Trophoblast cell (in vitro differentiated cells and primary cell): ENCODE data around the gene C9orf57.

Experiments used
- DNase-seq, 2 donors: peaks; one replicate each; pipeline ENCODE4 v3.0.0-alpha.2; 2016
- H2AFZ ChIP-seq: 2 replicates; pipeline ENCODE4 v1.6.1; 2013; ENCODE audit warnings: low read length, moderate library complexity, mild to moderate bottlenecking; ENCODE audit not compliant: insufficient read depth, poor library complexity
- H2AK5ac ChIP-seq: 2 replicates; pipeline ENCODE4 v1.6.1; 2013; ENCODE audit warnings: mild to moderate bottlenecking, low read length
- H2BK120ac ChIP-seq: 2 replicates; pipeline ENCODE4 v1.6.1; 2013; ENCODE audit warnings: low read length, mild to moderate bottlenecking, moderate library complexity; ENCODE audit not compliant: insufficient read depth, poor library complexity
- H2BK12ac ChIP-seq: 2 replicates; pipeline ENCODE4 v1.6.1; 2013; ENCODE audit warnings: mild to moderate bottlenecking, low read length, moderate library complexity
- H2BK5ac ChIP-seq: 2 replicates; pipeline ENCODE4 v1.6.1; 2013; ENCODE audit warnings: low read length, low read depth, moderate library complexity, mild to moderate bottlenecking; ENCODE audit not compliant: poor library complexity
- H3K14ac ChIP-seq: 2 replicates; pipeline ENCODE4 v1.6.1; 2013; ENCODE audit warnings: mild to moderate bottlenecking, low read length
- H3K18ac ChIP-seq: 2 replicates; pipeline ENCODE4 v1.6.1; 2013; ENCODE audit warnings: mild to moderate bottlenecking, low read length
- H3K23ac ChIP-seq: 2 replicates; pipeline ENCODE4 v1.6.1; 2013; ENCODE audit warnings: low read length
- H3K27ac ChIP-seq: 2 replicates; pipeline ENCODE4 v1.5.1; 2013; ENCODE audit warnings: low read depth, mild to moderate bottlenecking, inconsistent platforms, low read length, moderate library complexity
- H3K27me3 ChIP-seq: 2 replicates; pipeline ENCODE4 v1.6.1; 2013; ENCODE audit warnings: inconsistent platforms, mild to moderate bottlenecking, low read length, moderate library complexity; ENCODE audit not compliant: insufficient read depth
- H3K36me3 ChIP-seq, 2 experiments: 1 replicate in 1 of 2; 2 replicates in 1 of 2; pipeline ENCODE4 v1.6.1; 2013; ENCODE audit warnings: low read length in 2 of 2, mild to moderate bottlenecking in 2 of 2, moderate library complexity in 1 of 2; ENCODE audit not compliant: insufficient read depth in 2 of 2, control insufficient read depth in 1 of 2
- H3K4ac ChIP-seq: 2 replicates; pipeline ENCODE4 v1.6.1; 2013; ENCODE audit warnings: low read depth, mild to moderate bottlenecking, low read length, moderate library complexity
- H3K4me1 ChIP-seq, 2 experiments: 1 replicate in 1 of 2; 2 replicates in 1 of 2; pipeline ENCODE4 v1.6.1; 2013; ENCODE audit warnings: low read length in 2 of 2, mild to moderate bottlenecking in 2 of 2, moderate library complexity in 1 of 2; ENCODE audit not compliant: insufficient read depth in 2 of 2, control insufficient read depth in 1 of 2
- H3K4me2 ChIP-seq: 2 replicates; pipeline ENCODE4 v1.6.1; 2013; ENCODE audit warnings: inconsistent platforms, mild to moderate bottlenecking, low read length, moderate library complexity
- H3K4me3 ChIP-seq: 2 replicates; pipeline ENCODE4 v1.5.1; 2013; ENCODE audit warnings: mild to moderate bottlenecking, low read depth, low read length, inconsistent platforms
- H3K79me1 ChIP-seq: one replicate; pipeline ENCODE4 v1.6.1; 2013; ENCODE audit warnings: low read length
- H3K79me2 ChIP-seq: 2 replicates; pipeline ENCODE4 v1.6.1; 2013; ENCODE audit warnings: low read length, mild to moderate bottlenecking; ENCODE audit not compliant: control insufficient read depth, insufficient read depth, poor library complexity
- H3K9ac ChIP-seq: 2 replicates; pipeline ENCODE4 v1.6.1; 2013; ENCODE audit warnings: mild to moderate bottlenecking, low read length
- H3K9me3 ChIP-seq: 2 replicates; pipeline ENCODE4 v1.6.1; 2013; ENCODE audit warnings: low read depth, mild to moderate bottlenecking, control low read depth, inconsistent platforms, low read length; ENCODE audit not compliant: insufficient read depth
- H4K12ac ChIP-seq: 2 replicates; pipeline ENCODE4 v1.6.1; 2013; ENCODE audit warnings: low read depth, mild to moderate bottlenecking, low read length, moderate library complexity
- H4K8ac ChIP-seq: 2 replicates; pipeline ENCODE4 v1.6.1; 2013; ENCODE audit warnings: low read depth, mild to moderate bottlenecking, low read length, moderate library complexity
- H4K91ac ChIP-seq: one replicate; pipeline ENCODE4 v1.6.1; 2013; ENCODE audit warnings: low read depth, mild to moderate bottlenecking, low read length, moderate library complexity
- WGBS: extraction: QIAGEN DNeasy Blood & Tissue Kit; methylation state at CpG from one replicate; pipeline ENCODE4 v1.1.7; 2013; ENCODE audit warnings: missing lambda C conversion rate; ENCODE audit not compliant: insufficient read length, insufficient coverage; ENCODE audit errors: extremely low coverage; 5-methylcytosine and 5-hydroxymethylcytosine counted together

Gene C9orf57

DNA sequence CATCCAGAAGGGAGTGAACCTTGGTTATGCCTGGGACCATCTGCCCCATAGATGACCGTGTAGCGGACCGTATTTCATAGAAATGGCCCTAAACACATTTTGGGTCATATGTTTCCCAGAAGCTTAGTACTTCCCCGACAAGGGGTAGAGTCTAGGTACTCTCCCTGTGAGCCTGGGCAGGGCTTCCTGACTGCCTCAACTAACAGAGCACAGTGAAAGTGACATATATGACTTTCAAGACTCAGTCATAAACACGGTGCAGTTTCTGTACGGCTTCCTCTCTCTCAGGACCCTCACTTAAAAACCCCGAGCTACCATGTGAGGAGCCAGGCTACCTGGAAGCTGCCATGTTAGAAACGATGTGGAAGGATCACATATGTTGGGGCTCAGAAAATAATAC is 20.9 kb downstream of the C9orf57 start:
- Histone ChIP-seq H3K4me1 (no peaks in the 10 kb centered on the region), H3K14ac (no peak overlapping the region), H2BK120ac (no peak overlapping the region), H3K27ac (no peak overlapping the region), H3K27me3 (no peaks in the 10 kb centered on the region), H3K9me3 (no peaks in the 10 kb centered on the region), H3K4me3 (no peak overlapping the region), H4K91ac (no peak overlapping the region), H4K8ac (no peak overlapping the region), H2AK5ac (no peak overlapping the region), H3K9ac (no peak overlapping the region), H2BK5ac (no peak overlapping the region), H3K4ac (no peak overlapping the region), H2AFZ (no peak overlapping the region), H3K36me3 (no peaks in the 10 kb centered on the region), H3K4me2 (no peak overlapping the region), H2BK12ac (no peak overlapping the region), H3K18ac (no peak overlapping the region), H4K12ac (no peak overlapping the region), H3K23ac (no peak overlapping the region), H3K79me1 (no peaks in the 10 kb centered on the region), H3K79me2 (no peaks in the 10 kb centered on the region)
- WGBS, result no CpG with 5 or more reads among the region's 8 CpGs
- DNase-seq, result no peak

DNA sequence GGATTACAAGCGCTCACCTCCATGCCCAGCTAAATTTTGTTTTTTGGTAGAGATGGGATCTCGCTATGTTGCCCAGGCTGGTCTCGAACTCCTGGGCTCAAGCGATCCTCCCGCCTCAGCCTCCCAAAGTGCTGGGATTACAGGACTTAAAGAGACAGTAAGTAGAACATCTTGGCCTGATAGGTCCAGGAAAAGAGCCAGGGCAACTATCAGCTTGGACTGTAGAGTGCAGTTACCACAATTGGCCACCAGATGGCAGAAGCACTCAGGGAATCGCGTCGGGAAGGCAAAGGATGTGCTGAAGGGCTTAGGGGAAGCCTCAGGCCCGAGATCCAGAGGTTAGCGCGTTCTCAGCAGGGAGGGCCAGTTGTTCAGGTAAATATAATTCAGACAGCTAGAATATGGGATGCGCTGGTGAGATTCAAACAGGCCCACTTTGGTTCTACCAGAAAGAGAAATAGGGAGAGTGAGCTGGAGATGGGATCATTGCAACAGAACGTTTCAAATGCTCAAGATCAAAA is 21.5 kb downstream of the C9orf57 start:
- H2BK12ac ChIP-seq, result no peak overlapping the region
- H3K27me3 ChIP-seq, result no peaks in the 10 kb centered on the region
- no peak overlapping the region for H2AFZ ChIP-seq
- no peaks in the 10 kb centered on the region for H3K79me1 ChIP-seq
- H4K8ac ChIP-seq, result no peak overlapping the region
- no peak overlapping the region for H2BK120ac ChIP-seq
- no peaks in the 10 kb centered on the region for H3K79me2 ChIP-seq
- H3K27ac ChIP-seq, result no peak overlapping the region
- no peak overlapping the region for H2AK5ac ChIP-seq
- no peak overlapping the region for H3K9ac ChIP-seq
- H3K4me2 ChIP-seq, result no peak overlapping the region
- peak; percentile 65 to 91 for DNase-seq
- H3K14ac ChIP-seq, result no peak overlapping the region
- no peaks in the 10 kb centered on the region for H3K9me3 ChIP-seq
- no peak overlapping the region for H4K91ac ChIP-seq
- no CpG with 5 or more reads among the region's 13 CpGs for WGBS
- H2BK5ac ChIP-seq, result no peak overlapping the region
- H3K36me3 ChIP-seq, result no peaks in the 10 kb centered on the region
- H3K4me1 ChIP-seq, result peaks cover 0 to 2% of the 10 kb centered on the region in 2 experiments
- H3K18ac ChIP-seq, result no peak overlapping the region
- H3K23ac ChIP-seq, result no peak overlapping the region
- H3K4ac ChIP-seq, result no peak overlapping the region
- no peak overlapping the region for H4K12ac ChIP-seq
- no peak overlapping the region for H3K4me3 ChIP-seq

DNA sequence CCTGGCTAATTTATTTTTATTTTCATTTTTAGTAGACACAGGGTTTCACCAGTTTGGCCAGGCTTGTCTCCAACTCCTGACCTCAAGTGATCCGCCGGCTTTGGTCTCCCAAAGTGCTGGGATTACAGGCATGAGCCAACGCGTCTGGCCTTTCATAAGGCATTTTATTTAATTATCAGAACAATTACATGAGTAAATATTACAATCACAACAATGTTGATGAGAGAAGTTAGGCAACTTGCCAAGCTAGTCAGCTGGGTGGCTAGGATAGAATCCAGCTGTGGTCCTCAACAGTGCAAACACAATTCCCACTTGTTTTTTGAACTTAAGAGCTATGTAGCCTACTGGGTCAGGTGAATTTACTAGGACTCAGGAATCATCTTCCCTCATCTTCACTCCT is 22.0 kb downstream of the C9orf57 start:
- DNase-seq, result no peak
- H2AK5ac ChIP-seq, result no peak overlapping the region

DNA sequence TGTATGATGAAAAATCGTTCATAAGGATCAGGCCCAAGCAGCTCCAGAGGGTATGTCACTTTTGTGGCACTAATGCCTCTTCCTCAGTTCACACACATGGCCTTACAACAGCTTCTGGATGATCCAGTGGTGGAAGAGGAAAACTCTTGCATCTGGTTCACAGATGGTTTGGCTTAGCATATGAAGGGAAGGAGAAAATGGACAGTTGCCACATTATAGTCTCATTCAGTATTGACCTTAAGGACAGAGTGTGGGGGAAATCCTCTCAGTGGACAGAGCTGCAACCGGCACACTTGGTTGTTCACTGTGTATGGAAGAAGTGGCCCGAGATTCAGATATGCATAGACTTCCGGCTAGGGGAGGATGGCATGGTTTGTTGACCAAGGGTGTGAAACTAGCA is 22.8 kb downstream of the C9orf57 start:
- Histone ChIP-seq H2BK12ac (no peak overlapping the region), H3K36me3 (no peaks in the 10 kb centered on the region), H4K91ac (no peak overlapping the region), H3K4me2 (no peak overlapping the region), H4K12ac (no peak overlapping the region), H3K9ac (no peak overlapping the region), H2BK5ac (no peak overlapping the region), H3K23ac (no peak overlapping the region), H3K18ac (no peak overlapping the region), H3K27ac (no peak overlapping the region), H3K27me3 (no peaks in the 10 kb centered on the region), H3K9me3 (no peaks in the 10 kb centered on the region), H2AFZ (no peak overlapping the region), H3K14ac (no peak overlapping the region), H4K8ac (no peak overlapping the region), H3K79me1 (no peaks in the 10 kb centered on the region), H3K79me2 (no peaks in the 10 kb centered on the region), H3K4me1 (peaks cover 0 to 2% of the 10 kb centered on the region in 2 experiments), H2AK5ac (no peak overlapping the region), H3K4me3 (no peak overlapping the region), H2BK120ac (no peak overlapping the region), H3K4ac (no peak overlapping the region)
- no peak for DNase-seq
- no CpG with 5 or more reads among the region's 4 CpGs for WGBS

More for the DNA sequence above, 22.0 kb downstream of the C9orf57 start:
- H3K14ac ChIP-seq, result no peak overlapping the region
- no peak overlapping the region for H2BK5ac ChIP-seq
- H3K27me3 ChIP-seq, result no peaks in the 10 kb centered on the region
- no peak overlapping the region for H3K4ac ChIP-seq
- no peak overlapping the region for H3K4me2 ChIP-seq
- no peak overlapping the region for H4K12ac ChIP-seq
- H4K91ac ChIP-seq, result no peak overlapping the region
- no peak overlapping the region for H2AFZ ChIP-seq
- no peak overlapping the region for H3K18ac ChIP-seq
- no peak overlapping the region for H3K23ac ChIP-seq
- peaks cover 0 to 2% of the 10 kb centered on the region in 2 experiments for H3K4me1 ChIP-seq
- H3K4me3 ChIP-seq, result no peak overlapping the region
- H3K9me3 ChIP-seq, result no peaks in the 10 kb centered on the region
- no peaks in the 10 kb centered on the region for H3K79me2 ChIP-seq
- WGBS, result no CpG with 5 or more reads among the region's 4 CpGs
- no peak overlapping the region for H3K27ac ChIP-seq
- H2BK120ac ChIP-seq, result no peak overlapping the region
- H3K36me3 ChIP-seq, result no peaks in the 10 kb centered on the region
- no peak overlapping the region for H3K9ac ChIP-seq
- H2BK12ac ChIP-seq, result no peak overlapping the region
- H3K79me1 ChIP-seq, result no peaks in the 10 kb centered on the region
- no peak overlapping the region for H4K8ac ChIP-seq
